ENCODE data around the gene PLXNA4.

The PLXNA4 gene

DNA sequence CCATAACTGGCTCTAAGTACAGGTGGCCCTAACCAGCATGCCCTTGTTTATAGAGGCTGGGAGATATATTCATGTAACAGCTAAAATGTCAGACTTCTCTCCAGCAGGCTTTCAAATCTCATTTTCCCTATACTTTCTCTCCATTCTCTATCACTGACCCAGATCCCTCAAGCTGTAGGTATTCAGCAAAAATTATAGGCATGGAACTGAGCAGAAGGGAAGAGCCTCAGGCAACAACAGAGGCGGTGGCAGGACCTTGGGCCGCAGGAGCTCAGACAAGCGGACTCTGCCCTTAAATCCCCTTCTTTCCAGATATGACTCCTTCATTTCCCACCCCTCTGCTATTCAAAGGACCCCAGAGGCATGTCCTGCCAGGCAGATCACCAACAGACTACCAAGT, 417.4 kb downstream of the PLXNA4 start:
- DNase-seq, result no peak

DNA sequence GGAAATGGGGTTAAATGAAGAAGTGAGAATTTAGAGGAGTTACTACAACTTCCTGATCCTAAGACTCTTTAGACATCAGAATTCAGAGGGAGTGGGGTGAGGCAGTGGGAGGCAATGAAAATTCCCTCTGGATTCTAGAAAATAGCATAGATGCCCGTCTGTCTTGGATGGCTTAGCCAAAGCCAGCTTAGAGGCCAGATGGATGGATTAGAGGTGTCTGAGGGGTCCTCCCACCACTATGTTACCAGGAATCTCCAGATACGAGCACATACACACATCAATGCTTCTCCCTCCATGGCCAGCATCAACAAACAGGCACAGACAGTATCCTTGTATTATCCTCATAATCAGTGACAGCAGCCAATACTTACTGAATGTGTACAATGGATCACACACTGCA, 418.1 kb downstream of the PLXNA4 start:
- DNase-seq, result no peak

GRCh38 chr7:132155715-132156114, 420.6 kb downstream of the PLXNA4 start:
- DNase-seq, result no peak

DNA sequence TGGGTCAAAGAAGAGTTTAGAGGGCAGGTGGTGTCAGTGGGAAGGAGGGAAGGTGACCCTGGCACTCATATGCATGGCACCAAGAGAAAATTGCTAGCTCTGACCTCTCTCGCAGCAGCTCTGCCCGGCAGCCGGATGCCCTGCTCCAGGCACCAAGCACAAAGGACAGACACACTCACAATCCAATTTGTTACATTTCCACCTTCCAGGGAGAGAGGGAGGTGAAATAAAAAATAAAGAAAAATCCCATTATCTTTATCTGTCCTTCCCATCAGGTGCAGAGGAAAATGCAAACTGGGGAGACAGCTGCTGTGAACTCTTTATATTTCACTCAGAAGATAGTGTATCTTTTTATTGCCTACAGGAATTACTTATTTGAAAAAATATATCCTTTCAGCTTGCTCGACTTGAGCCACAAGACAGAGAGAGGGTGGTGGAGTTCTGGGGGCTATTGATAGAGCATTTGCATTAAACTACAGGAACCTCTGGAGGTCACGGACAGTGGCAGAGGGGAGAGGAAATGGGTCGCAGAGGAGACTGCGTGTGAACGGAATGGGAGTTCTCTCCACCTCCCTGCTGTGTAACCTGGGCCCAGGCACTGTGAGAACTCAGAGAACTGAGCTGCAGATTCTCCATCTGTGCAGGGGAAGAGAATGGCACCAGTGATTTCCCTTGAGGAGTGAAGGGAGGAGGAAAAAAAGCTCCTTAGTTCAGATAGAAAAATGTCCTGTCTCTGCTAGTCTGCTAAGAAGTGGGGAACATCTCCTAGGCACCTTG, 421.4 kb downstream of the PLXNA4 start:
- DNase-seq, result no peak

DNA sequence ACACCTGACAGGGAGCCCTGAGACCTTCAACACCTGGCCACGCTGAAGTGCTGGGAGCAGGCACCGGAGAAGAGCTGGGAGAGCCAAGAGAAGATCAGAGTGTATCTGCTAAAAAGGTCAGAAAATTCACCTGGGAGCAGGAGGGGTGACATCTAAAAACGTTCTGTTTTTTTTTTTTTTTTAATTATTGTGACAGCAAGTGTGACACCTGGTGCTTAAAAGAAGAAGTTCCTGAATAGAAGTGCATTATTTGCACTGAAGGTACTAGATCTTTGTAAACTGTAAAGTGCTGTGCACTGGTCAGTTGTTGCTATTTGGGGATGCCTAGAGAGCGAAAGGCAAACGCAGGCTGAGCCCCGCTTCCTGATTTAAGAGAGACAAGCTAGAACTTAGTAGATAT, 422.0 kb downstream of the PLXNA4 start:
- DNase-seq, result no peak

GRCh38 chr7:132152131-132152889, 424.0 kb downstream of the PLXNA4 start:
- no peak for DNase-seq

DNA sequence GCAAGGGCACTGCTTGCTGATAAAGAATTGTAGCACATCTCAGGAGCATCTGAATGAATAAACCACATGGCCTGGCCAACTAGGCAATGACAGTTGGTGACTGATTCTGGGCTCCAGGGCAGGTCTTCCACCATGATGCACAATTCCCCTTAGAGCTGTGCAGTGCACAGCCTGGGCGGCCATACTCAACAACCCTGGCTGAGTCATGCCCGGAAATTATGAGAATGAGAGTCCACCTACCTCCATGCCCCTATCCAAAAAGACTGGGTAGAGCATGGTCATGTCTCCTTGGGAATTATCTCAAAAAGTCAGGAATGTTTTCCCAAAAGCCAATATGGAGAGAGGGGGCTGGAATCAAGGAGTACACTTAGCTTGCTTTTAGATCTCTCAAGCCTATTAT, 425.6 kb downstream of the PLXNA4 start:
- no peak for DNase-seq

- DNase-seq, result no peak
Measured at GRCh38 chr7:132149436-132150304, 426.6 kb downstream of the PLXNA4 start.

DNA sequence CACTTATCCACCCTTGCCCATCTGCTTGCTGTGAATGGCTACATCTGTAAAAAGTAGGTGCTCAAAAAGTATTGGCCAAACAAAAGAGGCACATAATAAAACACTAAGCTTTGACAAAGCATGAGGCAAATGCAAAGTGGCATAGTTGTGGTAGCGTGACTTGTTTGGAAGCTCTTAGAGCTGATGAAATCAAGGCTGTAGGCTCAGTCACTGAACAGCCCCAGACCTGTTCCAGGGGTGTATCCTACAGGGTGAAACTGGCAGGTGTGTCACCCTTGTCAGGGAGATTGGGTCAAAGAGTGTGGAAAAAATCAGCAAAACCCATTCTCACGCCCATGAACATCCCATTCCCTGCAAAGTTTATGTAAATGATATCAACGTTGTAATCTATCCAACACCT, 427.4 kb downstream of the PLXNA4 start:
- DNase-seq, result no peak

DNA sequence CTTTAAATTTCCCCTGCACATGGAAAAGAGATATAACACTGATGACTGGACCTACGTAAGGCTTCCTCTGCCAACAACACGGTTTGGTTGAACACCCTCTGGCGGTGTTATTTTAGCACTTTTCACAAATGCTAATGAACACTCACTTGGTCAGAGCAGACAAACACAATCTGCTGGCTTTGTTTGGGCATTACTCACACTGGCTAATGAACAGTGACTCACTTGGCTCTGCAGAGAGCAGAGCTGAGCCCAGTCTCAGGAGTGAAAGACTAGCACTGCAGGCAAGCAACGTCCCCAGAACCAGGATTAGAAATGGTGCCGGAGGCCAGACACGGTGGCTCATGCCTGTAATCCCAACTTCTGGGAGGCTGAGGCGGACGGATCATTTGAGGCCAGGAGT, 430.8 kb downstream of the PLXNA4 start:
- DNase-seq, result peak in 27 of 56 donors; percentile 3 to 55 (median 16)

GRCh38 chr7:132145063-132145462, 431.2 kb downstream of the PLXNA4 start:
- DNase-seq, result no peak

- DNase-seq, result no peak
Measured at GRCh38 chr7:132142006-132142405, 434.3 kb downstream of the PLXNA4 start.

DNA sequence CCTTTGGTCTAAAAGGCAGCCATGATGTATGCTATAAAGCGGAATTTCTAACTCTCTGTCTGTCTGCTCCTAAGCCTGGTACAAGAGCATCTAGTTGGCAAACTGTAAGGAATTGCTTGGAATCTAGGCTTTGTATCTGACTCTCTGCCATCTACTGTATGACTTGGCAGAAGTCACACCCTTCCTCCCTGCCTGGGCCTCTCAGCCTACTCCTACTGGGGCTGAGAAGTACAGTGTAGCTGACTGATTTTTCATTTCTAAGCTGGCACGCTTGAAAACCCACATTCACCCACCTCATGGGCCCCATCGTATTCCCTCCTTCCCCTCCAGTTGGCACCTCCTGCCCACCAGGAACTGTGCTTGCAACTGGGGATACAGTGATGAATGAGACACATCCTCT, 435.2 kb downstream of the PLXNA4 start:
- DNase-seq, result peak in 11 of 56 donors; percentile 6 to 46 (median 18)

DNA sequence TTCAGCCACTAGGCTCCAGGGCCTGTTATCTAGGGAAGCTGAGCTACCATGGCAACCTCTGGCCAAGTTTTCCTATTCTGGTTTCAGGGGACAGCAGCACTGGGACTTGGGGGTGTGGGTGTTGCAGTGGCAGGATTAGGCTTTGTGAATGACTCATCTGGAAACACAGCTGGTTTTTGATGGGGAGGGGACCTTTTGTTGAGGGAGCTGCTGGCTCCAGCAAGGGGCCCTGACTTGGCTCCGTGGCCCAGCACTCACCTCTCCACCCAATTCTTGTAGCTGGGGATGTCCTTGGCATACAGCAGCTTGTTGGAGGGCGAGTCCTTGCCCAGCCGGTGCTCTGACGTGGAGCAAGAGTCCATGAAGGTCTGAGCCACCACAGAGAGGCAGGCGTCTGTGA, 435.9 kb downstream of the PLXNA4 start:
- no peak for DNase-seq

DNA sequence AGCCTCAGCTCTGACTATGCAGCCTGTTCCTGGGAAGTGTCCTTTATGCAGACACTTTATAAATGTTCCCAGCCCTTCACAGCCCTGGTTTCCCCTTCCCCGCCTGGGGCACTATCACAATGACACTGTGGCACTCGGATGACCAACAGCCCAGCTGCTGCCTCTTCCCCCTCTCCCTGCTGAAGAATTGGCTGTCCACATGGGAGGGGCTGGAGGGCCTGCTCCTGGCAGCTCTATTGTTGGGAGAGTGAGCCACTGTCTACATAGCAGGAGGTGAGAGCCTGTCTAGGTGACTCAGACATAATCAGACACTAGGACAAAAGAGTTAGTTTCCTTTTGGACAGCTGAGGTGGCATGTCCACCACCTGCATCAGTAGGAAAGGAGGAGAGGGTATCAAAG, 437.5 kb downstream of the PLXNA4 start:
- no peak for DNase-seq

- DNase-seq, result no peak
Measured at GRCh38 chr7:132137681-132138080, 438.6 kb downstream of the PLXNA4 start.

DNA sequence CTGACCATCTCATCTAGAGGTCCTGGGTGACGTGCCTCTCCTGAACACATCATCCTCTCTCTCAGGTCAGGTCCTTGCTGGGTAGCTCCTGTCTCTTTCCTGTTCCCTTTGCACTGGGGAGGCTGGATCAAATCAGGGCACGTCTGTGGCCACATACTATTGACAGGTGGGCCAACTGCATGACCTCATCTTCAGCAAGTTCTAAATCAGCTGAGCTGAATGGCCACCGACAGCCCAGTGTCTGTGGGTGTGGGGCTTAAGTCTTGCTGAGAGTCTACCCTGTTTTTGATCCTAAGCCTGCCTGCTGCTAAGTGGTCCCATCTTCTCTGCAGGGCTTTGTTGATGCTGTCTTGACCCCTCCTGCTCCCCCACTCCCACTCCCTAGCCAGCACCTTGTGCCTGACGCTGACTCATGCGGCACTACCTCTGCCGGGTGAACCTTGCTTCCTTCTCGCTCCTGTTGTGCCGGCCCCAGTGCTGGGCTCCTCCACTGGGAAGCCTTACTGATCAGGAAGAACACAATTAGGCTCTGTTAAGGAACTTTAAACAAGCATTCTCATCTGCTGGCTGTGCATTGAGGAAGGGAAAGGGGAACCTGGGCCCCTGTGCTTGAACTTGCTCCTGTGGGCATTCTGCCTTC, 440.4 kb downstream of the PLXNA4 start:
- DNase-seq, result no peak

DNA sequence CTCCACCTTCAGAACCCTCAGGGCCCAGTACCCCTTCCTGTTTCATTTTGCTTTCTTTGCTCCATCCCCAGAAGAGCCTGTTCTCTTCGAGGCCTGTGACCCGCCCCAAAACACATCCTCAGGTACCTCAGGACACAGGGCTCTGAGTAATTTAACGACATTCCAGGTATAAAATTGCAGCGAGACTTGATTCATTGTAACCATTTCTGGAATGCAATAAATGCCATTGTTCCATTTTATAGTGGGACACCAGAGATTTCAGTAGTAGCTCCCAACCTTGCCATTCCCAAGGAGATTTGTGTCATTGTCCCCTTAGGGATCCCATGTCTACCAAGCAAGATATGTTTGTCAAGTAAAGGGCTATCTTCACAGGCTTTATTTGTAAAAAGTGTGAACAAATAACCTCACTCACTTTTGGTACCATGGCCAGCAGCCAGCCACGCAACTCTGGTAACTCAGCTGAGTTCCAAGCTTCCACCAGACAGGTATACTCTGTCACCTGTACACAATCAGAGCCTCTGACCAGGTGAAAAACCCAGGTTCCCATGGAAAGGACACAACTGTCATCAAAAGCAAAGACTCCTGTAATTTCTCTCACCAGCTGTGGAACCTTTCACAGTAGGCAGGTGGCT, 441.3 kb downstream of the PLXNA4 start:
- no peak for DNase-seq

GRCh38 chr7:132133501-132133900, 442.8 kb downstream of the PLXNA4 start:
- no peak for DNase-seq

DNA sequence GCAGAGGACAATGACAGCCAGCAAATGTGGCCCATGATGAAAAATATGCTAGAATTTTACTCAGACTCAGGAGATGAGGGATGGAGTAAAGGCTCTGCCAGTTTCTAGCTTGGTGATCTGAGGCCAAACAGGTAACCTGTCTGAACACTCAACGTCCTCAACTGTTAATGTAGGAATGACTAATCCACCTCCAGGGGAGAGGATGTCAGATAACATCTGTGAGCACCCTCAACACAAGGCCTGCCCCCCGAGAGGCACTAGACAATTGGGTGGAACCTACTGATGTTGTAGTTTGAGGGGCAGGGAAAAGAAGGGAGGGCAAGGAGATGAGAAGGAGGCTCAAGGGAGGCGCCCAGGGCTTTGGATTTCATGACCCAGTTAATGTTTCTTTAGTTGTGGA, 445.1 kb downstream of the PLXNA4 start:
- no peak for DNase-seq

DNA sequence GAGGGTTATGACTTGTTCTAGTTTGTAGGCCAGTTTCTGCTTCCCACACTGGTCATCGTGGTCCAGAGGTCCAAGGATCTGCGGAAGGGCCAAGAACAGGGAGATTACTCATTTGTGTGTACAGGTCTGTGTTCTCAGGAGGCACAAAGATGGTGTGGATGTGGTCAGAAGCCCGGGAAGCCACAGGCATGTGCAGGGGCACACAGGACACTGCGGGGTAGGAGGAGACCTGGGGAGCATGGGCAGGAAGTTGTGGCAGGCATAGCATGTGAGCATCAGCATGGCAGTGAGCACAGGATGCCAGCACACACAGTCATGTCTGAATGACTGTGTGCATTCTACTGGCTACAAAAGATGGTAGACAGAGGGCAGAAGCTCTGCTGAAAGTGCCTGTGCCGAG, 445.8 kb downstream of the PLXNA4 start:
- DNase-seq, result no peak
